SK-N-SH (cell line): ENCODE measurements around the gene HEMGN.
"Not testable (repeated sequence)": the region's sequence is repeated elsewhere in the genome, so short reads cannot be mapped to it uniquely, and the experiment has no call there.

Experiments
- NFIC ChIP-seq: IDR thresholded peaks from 2 replicates; pipeline ENCODE4 v1.4.0; 2012; ENCODE audit warnings: borderline replicate concordance
- PBX3 ChIP-seq: IDR thresholded peaks from 2 replicates; pipeline ENCODE4; 2012
- POLR2AphosphoS5 ChIP-seq: IDR thresholded peaks from 2 replicates; pipeline ENCODE4 v1.6.1; 2012; ENCODE audit warnings: low read depth, low read length
- RAD21 ChIP-seq: IDR thresholded peaks from 2 replicates; pipeline ENCODE4 v1.6.1; 2012; ENCODE audit warnings: mild to moderate bottlenecking, low read length
- REST ChIP-seq: IDR thresholded peaks from 2 replicates; pipeline ENCODE4 v1.6.1; 2012; ENCODE audit warnings: mild to moderate bottlenecking, low read depth, low read length, moderate library complexity
- SMC3 ChIP-seq: IDR thresholded peaks from 2 replicates; pipeline ENCODE4 v1.6.1; 2012; ENCODE audit warnings: low read depth, low read length, improper control_type of control experiment
- USF2 ChIP-seq: fragments of 150-350 bp; IDR thresholded peaks from 2 replicates; pipeline ENCODE4 v1.6.1; 2017; ENCODE audit warnings: antibody characterized with exemption, low read length, low read depth, borderline replicate concordance
- TF ChIP-seq, protein P1 (sequence below): fragments of 200-600 bp; sonication (generic); IDR thresholded peaks from 2 replicates; pipeline ENCODE4 v1.6.1; 2017; ENCODE audit warnings: antibody characterized with exemption, mild to moderate bottlenecking, moderate library complexity

- not testable (repeated sequence) for TF ChIP-seq USF2, REST, POLR2AphosphoS5, SMC3, PBX3, NFIC, RAD21
- TF ChIP-seq, protein P1, sequence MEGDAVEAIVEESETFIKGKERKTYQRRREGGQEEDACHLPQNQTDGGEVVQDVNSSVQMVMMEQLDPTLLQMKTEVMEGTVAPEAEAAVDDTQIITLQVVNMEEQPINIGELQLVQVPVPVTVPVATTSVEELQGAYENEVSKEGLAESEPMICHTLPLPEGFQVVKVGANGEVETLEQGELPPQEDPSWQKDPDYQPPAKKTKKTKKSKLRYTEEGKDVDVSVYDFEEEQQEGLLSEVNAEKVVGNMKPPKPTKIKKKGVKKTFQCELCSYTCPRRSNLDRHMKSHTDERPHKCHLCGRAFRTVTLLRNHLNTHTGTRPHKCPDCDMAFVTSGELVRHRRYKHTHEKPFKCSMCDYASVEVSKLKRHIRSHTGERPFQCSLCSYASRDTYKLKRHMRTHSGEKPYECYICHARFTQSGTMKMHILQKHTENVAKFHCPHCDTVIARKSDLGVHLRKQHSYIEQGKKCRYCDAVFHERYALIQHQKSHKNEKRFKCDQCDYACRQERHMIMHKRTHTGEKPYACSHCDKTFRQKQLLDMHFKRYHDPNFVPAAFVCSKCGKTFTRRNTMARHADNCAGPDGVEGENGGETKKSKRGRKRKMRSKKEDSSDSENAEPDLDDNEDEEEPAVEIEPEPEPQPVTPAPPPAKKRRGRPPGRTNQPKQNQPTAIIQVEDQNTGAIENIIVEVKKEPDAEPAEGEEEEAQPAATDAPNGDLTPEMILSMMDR = not testable (repeated sequence)
Observed at GRCh38 chr9:97950873-97951272, 12.9 kb upstream of the HEMGN start.
